GM12878 (cell line): ENCODE measurements around the gene DMD. TPM values are rescaled to one million over a fixed set of nuclear protein-coding genes. Genes with fewer than 3 reads are reported as not detected.

ENCODE experiments used
- ATAC-seq: fragments of 200-7000 bp; cut with Tn5 transposase; 3 replicates; pipeline ENCODE4 v1.9.1; 2020; ENCODE audit warnings: mild to moderate bottlenecking, moderate library complexity
- BruUV-seq: library from RNA; stranded (reverse); fragments of 400-500 nt; replicated peaks from 2 replicates; lab custom pipeline; 2021; lab: Mats Ljungman, UMichigan
- CTCF ChIA-PET: fragments of 300-600 bp; sonication (Branson Sonifier 250); formaldehyde crosslinking; extraction: SDS; loops from one replicate; lab custom pipeline; 2021; ENCODE audit warnings: inconsistent platforms; lab: Yijun Ruan, JAX
- POLR2A ChIA-PET: fragments of 350-600 bp; formaldehyde crosslinking; extraction: SDS; loops from one replicate; lab custom pipeline; 2021; ENCODE audit warnings: inconsistent platforms; lab: Charles Lee
- RAD21 ChIA-PET: fragments of 300-600 bp; sonication (Branson Sonifier 250); formaldehyde crosslinking; loops from one replicate; lab custom pipeline; 2023; ENCODE audit warnings: antibody characterized with exemption; ENCODE audit not compliant: unreplicated experiment; lab: Charles Lee
- SMC1A ChIA-PET: fragments of 300-600 bp; sonication (Branson Sonifier 250); formaldehyde crosslinking; loops from one replicate; lab custom pipeline; 2023; ENCODE audit not compliant: unreplicated experiment, uncharacterized antibody; lab: Charles Lee
- DNase-seq: peaks from one replicate; pipeline ENCODE4 v3.0.0-alpha.2; 2011; ENCODE audit warnings: low read depth, low spot score
- FAIRE-seq: peaks from 3 replicates; lab custom pipeline; 2011; peaks lifted over from hg19 to GRCh38; lab: Jason Lieb, UNC
- H2AFZ ChIP-seq: 2 replicates; pipeline ENCODE4 v1.6.0; 2011; ENCODE audit warnings: low read depth, low read length, control low read depth; ENCODE audit not compliant: control insufficient read depth
- H3K27ac ChIP-seq: 2 replicates; pipeline ENCODE4 v1.5.1; 2011; ENCODE audit warnings: control low read depth; ENCODE audit not compliant: control insufficient read depth, insufficient read depth
- H3K27me3 ChIP-seq, 2 experiments: replicated peaks in 1 of 2; 2 replicates each; pipeline versions ENCODE4 v1.6.0 to v1.6.1; 2011; ENCODE audit warnings: low read length in 1 of 2; ENCODE audit not compliant: control insufficient read depth in 2 of 2, insufficient read depth in 2 of 2
- H3K36me3 ChIP-seq, 2 experiments: 2 replicates each; pipeline ENCODE4 v1.5.1; 2011; ENCODE audit warnings: low read length in 1 of 2; ENCODE audit not compliant: control insufficient read depth in 2 of 2, insufficient read depth in 2 of 2
- H3K4me1 ChIP-seq: 2 replicates; pipeline ENCODE4 v1.6.1; 2011; ENCODE audit warnings: mild to moderate bottlenecking, low read length, moderate library complexity, mixed read lengths; ENCODE audit not compliant: control insufficient read depth, insufficient read depth
- H3K4me2 ChIP-seq: 2 replicates; pipeline ENCODE4 v1.6.0; 2011; ENCODE audit warnings: control low read depth; ENCODE audit not compliant: control insufficient read depth, insufficient read depth
- H3K4me3 ChIP-seq: fragments of 200-600 bp; sonication (generic); 2 replicates; pipeline ENCODE4 v1.5.1; 2016
- H3K79me2 ChIP-seq: 2 replicates; pipeline ENCODE4 v1.6.0; 2011; ENCODE audit warnings: low read length; ENCODE audit not compliant: control insufficient read depth, insufficient read depth
- H3K9ac ChIP-seq: 2 replicates; pipeline ENCODE4 v1.8.0; 2011; ENCODE audit warnings: low read length, control low read depth, mixed read lengths; ENCODE audit not compliant: control insufficient read depth, insufficient read depth
- H3K9me3 ChIP-seq: replicated peaks from 3 replicates; pipeline ENCODE4 v1.5.1; 2011; ENCODE audit warnings: mild to moderate bottlenecking, low read length; ENCODE audit not compliant: control insufficient read depth, insufficient read depth
- H4K20me1 ChIP-seq: 2 replicates; pipeline ENCODE4 v1.6.0; 2011; ENCODE audit not compliant: control insufficient read depth, insufficient read depth
- CREM ChIP-seq: IDR thresholded peaks from 2 replicates; pipeline ENCODE4 v1.6.1; 2014; ENCODE audit warnings: antibody characterized with exemption, low read depth
- DPF2 ChIP-seq: fragments of 450-650 bp; IDR thresholded peaks from 2 replicates; pipeline ENCODE4 v1.6.1; 2017; ENCODE audit warnings: mild to moderate bottlenecking
- FOXM1 ChIP-seq: IDR thresholded peaks from 2 replicates; pipeline ENCODE4 v1.6.1; 2012; ENCODE audit warnings: low read depth, mild to moderate bottlenecking, inconsistent platforms, low read length, moderate library complexity
- HDAC6 ChIP-seq: fragments of 200-600 bp; sonication (generic); IDR thresholded peaks from one replicate; pipeline ENCODE4 v1.8.0; 2017; ENCODE audit warnings: antibody characterized with exemption; ENCODE audit not compliant: unreplicated experiment
- IRF4 ChIP-seq: IDR thresholded peaks from 2 replicates; pipeline ENCODE4 v1.6.1; 2011; ENCODE audit warnings: low read depth, low read length
- KAT2A ChIP-seq: conservative IDR thresholded peaks from 2 replicates; pipeline ENCODE4 v1.6.1; 2011; ENCODE audit warnings: low read depth, low read length; ENCODE audit not compliant: control insufficient read depth
- POLR2A ChIP-seq: IDR thresholded peaks from 2 replicates; pipeline ENCODE4 v1.6.1; 2011; ENCODE audit warnings: low read depth, mild to moderate bottlenecking, low read length
- RB1 ChIP-seq: fragments of 450-650 bp; formaldehyde crosslinking; IDR thresholded peaks from 2 replicates; pipeline ENCODE4 v1.6.1; 2017; ENCODE audit warnings: mild to moderate bottlenecking, borderline replicate concordance
- RELA ChIP-seq: fragments of 450-650 bp; IDR thresholded peaks from 2 replicates; pipeline ENCODE4 v1.8.0; 2014; ENCODE audit warnings: borderline replicate concordance; ENCODE audit not compliant: partially characterized antibody
- SUZ12 ChIP-seq: fragments of 200-600 bp; sonication (generic); IDR thresholded peaks from one replicate; pipeline ENCODE4 v1.6.1; 2018; ENCODE audit warnings: antibody characterized with exemption, mild to moderate bottlenecking; ENCODE audit not compliant: unreplicated experiment
- TBL1XR1 ChIP-seq: IDR thresholded peaks from 2 replicates; pipeline ENCODE4 v1.6.1; 2012; ENCODE audit warnings: low read depth, low read length, improper control_type of control experiment
- TCF7 ChIP-seq: IDR thresholded peaks from 2 replicates; pipeline ENCODE4 v1.6.1; 2014; ENCODE audit warnings: antibody characterized with exemption, borderline replicate concordance
- YBX1 ChIP-seq: fragments of 450-650 bp; IDR thresholded peaks from 2 replicates; pipeline ENCODE4 v1.6.1; 2016; ENCODE audit warnings: antibody characterized with exemption
- ZNF384 ChIP-seq: IDR thresholded peaks from 2 replicates; pipeline ENCODE4 v1.6.1; 2012; ENCODE audit warnings: low read depth, mild to moderate bottlenecking, low read length, improper control_type of control experiment, borderline replicate concordance
- ZZZ3 ChIP-seq: IDR thresholded peaks from 2 replicates; pipeline ENCODE4 v1.6.1; 2011; ENCODE audit warnings: low read depth; ENCODE audit not compliant: control insufficient read depth, insufficient read length
- WGBS: methylation state at CpG from one replicate; pipeline ENCODE4 v1.1.6; 2016; ENCODE audit warnings: low lambda C conversion rate; ENCODE audit not compliant: insufficient replicate concordance, insufficient coverage; ENCODE audit errors: missing lambda C conversion rate; 5-methylcytosine and 5-hydroxymethylcytosine counted together
- in situ Hi-C: fragments of 300-500 bp; cut with MboI; formaldehyde crosslinking; loops from 9 replicates; pipeline ENCODE4 v1.14.3; 2018; ENCODE audit warnings: mixed read lengths
- intact Hi-C: fragments of 100-400 bp; cut with micrococcal nuclease; formaldehyde crosslinking; loops from one replicate; pipeline ENCODE4 v1.14.2; 2022; ENCODE audit not compliant: unreplicated experiment
- polyA plus RNA-seq, 11 experiments: library from polyadenylated mRNA; depleted of rRNA in 4 of 11; unstranded in 6 of 11; stranded (reverse) in 5 of 11; fragments of >200 nt; fragmentation: Nextera tagmentation in 4 of 11; fragmentation: Illumina TruSeq in 1 of 11; extraction: Ambion mirVana in 4 of 11; extraction: Trizol in 1 of 11; gene quantifications; 1 replicate in 1 of 11; 2 replicates in 10 of 11; pipeline versions ENCODE4 v1.2.1 to v1.2.3, GENCODE V29; 2011 to 2016; ENCODE audit warnings: inconsistent platforms in 2 of 11, missing spikeins in 2 of 11, low read depth in 1 of 11
- total RNA-seq, 4 experiments: library from RNA; depleted of rRNA in 3 of 4; stranded (reverse); fragments of >200 nt in 3 of 4; fragmentation: Illumina TruSeq in 1 of 4; extraction: Trizol in 1 of 4; gene quantifications; 2 replicates each; pipeline versions ENCODE4 v1.2.1 to v1.2.3, GENCODE V29; 2013 to 2021
- TF ChIP-seq, protein P1 (sequence below): IDR thresholded peaks from 2 replicates; pipeline ENCODE4 v1.6.1; 2012; ENCODE audit warnings: low read depth, low read length, improper control_type of control experiment
- TF ChIP-seq, protein P2 (sequence below): IDR thresholded peaks from 2 replicates; pipeline ENCODE4 v1.6.1; 2011; ENCODE audit warnings: low read depth, mild to moderate bottlenecking, low read length, moderate library complexity, borderline replicate concordance; ENCODE audit errors: extremely low read depth

The DMD gene
- total and polyA plus RNA-seq, 10 of the 15 experiments (the other 5 are each of a cell fraction or from before 2014, with no cell fraction given) = 1.4 to 24.3 (median 4.3) TPM

DNA sequence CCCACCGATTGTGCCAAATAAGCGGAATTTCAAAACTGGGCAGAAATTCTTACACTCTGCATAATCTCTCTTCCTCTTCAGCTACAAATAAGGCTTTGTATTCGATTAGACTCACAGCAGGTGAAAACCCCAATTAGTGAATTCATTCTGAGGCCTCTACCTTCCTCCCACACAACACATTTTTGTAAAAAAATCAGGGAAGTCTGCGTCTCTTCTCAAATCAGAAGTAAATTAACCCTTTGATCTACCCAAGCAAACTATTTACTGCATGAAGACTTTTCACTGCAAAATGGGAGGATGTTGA lies 1938.9 kb downstream of the DMD start (continued):
- TF ChIP-seq DPF2 (0 out of 2 replicates have a peak, but pooled peaks have one; percentile 28), YBX1 (no peak), ZNF384 (peak; percentile 70; the same call in 1 of the 2 replicates)
- TF ChIP-seq, all 136 proteins: peak for 11

DNA sequence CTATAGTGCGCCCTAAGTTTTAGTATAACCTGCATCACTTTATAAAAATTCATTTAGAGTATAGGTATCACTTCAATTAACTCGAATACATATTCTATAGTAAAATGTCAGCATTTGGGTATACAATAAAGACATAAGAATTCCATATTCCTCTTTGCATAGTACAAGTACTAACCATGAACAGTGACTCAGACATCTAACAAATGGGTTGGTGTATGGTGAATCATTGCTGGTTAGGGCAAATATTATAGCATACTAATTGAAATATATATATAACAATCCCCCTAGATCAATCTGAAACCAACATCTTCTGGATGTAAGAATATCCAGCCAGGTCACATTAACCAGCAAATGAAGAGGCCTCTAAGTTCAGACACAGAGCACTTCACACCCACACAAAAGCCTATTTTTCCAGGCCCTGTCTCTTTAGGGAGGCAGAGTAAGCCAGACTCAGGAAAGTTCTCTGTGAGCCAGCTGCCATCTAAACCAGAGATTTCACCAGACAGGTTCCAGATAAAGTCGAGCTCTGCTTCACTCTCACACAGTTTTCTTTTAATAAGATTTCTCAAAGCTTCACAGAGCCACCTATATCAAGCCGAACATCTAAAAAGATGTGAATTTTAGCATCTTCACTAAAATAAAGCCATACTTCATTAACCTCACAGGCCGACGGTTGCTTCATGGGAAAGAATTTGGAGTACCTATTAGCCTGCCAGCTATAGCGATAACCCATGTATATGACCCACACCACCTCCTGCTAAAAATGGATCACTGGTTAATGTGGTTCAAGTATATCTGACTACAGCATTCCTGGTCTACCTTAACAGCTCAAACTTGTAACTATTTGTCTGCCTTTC lies 1939.5 kb downstream of the DMD start:
- peak; percentile 65 for FAIRE-seq
- Histone ChIP-seq H4K20me1 (no peaks in the 10 kb centered on the region), H3K36me3 (no peaks in the 10 kb centered on the region), H3K4me3 (no peak overlapping the region), H3K4me2 (peak overlapping the region; percentile 11; the same call in 1 of the 2 replicates), H2AFZ (peak overlapping the region; percentile 62), H3K9ac (no peak overlapping the region), H3K27me3 (0 out of 4 replicates have a peak, but pooled peaks cover 0 to 2% of the 10 kb centered on the region in 2 experiments), H3K4me1 (no peaks in the 10 kb centered on the region), H3K9me3 (no peaks in the 10 kb centered on the region), H3K79me2 (no peaks in the 10 kb centered on the region), H3K27ac (no peak overlapping the region)
- BruUV-seq = no TSS peak
- DNase-seq = no peak
- ATAC-seq = peak; percentile 59
- CTCF ChIA-PET = interaction anchor here (0.8 to 3.5 kb wide), 13 partner anchors 8 to 388 kb away, joined by 3 to 20 read pairs (median 4); no protein-coding TSS in a partner anchor
- 27% methylated on average over 7 of the region's 7 CpGs for WGBS
- POLR2A ChIA-PET = interaction anchor here (0.6 to 0.9 kb wide), 2 partner anchors 24 to 43 kb away, joined by 3 to 4 read pairs; no protein-coding TSS in a partner anchor
- RAD21 ChIA-PET = interaction anchor here (0.8 to 2.0 kb wide), 13 partner anchors 8 to 384 kb away, joined by 3 to 6 read pairs (median 4); no protein-coding TSS in a partner anchor
- intact Hi-C loops = no loop called here
- TF ChIP-seq, protein P1, sequence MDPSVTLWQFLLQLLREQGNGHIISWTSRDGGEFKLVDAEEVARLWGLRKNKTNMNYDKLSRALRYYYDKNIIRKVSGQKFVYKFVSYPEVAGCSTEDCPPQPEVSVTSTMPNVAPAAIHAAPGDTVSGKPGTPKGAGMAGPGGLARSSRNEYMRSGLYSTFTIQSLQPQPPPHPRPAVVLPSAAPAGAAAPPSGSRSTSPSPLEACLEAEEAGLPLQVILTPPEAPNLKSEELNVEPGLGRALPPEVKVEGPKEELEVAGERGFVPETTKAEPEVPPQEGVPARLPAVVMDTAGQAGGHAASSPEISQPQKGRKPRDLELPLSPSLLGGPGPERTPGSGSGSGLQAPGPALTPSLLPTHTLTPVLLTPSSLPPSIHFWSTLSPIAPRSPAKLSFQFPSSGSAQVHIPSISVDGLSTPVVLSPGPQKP = no peak
- TF ChIP-seq TCF7 = no peak
- no peak for TF ChIP-seq FOXM1
- TF ChIP-seq RB1 = no peak
- no peak for TF ChIP-seq HDAC6
- TF ChIP-seq TBL1XR1 = no peak
- TF ChIP-seq RELA = no peak
- TF ChIP-seq POLR2A = no peak
- TF ChIP-seq ZZZ3 = no peak
- TF ChIP-seq KAT2A = no peak
- TF ChIP-seq, protein P2, sequence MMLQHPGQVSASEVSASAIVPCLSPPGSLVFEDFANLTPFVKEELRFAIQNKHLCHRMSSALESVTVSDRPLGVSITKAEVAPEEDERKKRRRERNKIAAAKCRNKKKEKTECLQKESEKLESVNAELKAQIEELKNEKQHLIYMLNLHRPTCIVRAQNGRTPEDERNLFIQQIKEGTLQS = no peak
- TF ChIP-seq SUZ12 = no peak
- no peak for TF ChIP-seq IRF4
- TF ChIP-seq CREM = no peak
- in situ Hi-C loops = no loop called here
- SMC1A ChIA-PET = interaction anchor here (0.6 to 4.8 kb wide), 15 partner anchors 8 to 385 kb away, joined by 3 to 38 read pairs (median 5); no protein-coding TSS in a partner anchor
